Activated T-cell treated with anti-CD3 and anti-CD28 coated beads, Interleukin-2, amount 50 U/mL, for 48 hours (primary cell): Measurements from ENCODE around the gene PIP5K1B.
A peak's percentile ranks its signal among the peaks of the same experiment; 100 is the strongest.

ENCODE experiments used
- DNase-seq, 2 experiments: peaks; one replicate each; pipeline ENCODE4 v3.0.0-alpha.2; 2020

PIP5K1B gene

DNA sequence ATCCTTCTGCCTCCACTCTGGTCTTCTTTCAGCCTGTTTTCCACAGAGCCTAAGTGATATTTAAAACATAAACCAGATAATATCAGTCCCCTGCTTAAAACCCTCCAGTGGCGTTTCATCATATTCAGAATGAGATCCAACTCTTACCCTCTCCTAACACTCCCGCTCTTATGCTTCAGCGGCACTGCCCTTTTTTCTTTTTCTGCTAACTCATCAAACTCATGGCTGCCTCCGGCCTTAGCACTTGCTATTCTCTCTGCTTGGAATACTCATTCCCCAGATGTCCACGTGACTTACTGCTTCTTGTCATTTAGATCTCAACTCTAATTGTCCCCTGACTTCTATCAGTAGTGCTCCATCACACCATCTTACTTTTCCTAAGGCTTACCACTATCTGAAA is 73.6 kb downstream of the PIP5K1B start:
- DNase-seq: no peak

DNA sequence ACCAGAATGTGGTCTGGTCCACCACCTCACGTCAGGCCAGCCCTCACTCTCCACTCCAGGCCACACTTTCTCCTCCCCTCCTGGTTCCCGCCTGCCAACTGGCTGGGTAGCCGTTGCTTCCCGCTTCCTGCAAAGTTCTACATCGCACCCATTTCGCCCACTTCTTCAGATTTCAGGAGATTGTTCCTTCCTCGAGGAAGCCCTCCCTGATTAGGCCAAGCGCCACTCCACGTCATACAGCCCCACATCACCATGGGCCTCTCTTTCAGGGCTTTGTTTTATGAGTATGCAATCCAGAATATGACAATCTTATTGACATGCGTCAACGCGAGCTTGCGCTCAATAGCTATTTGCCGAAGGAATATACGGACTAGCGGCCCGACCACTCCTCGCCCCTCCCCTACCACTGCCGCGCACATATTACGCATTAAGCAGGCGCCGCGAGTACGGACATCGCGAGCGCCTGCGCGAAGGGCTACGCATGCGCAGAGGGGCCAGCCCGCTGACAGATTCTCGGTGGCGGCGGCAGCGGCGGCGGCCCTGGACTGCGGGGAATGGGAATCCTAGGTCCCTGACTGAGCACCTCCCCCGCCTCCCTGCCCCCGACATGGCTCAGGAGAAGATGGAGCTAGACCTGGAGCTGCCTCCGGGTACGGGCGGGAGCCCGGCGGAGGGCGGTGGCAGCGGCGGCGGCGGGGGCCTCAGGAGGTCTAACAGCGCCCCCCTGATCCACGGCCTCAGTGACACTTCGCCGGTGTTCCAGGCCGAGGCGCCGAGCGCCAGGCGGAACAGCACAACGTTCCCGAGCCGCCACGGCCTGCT is 74.7 kb downstream of the PIP5K1B start:
- peak; percentile 94 to 95 for DNase-seq

DNA sequence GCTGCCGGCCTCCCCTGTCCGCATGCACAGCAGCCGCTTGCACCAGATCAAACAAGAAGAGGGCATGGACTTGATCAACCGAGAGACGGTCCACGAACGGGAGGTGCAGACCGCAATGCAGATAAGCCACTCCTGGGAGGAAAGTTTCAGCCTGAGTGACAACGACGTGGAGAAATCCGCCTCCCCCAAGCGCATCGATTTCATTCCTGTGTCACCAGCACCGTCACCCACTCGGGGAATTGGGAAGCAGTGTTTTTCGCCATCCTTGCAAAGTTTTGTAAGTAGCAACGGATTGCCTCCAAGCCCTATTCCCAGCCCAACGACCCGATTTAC is 75.3 kb downstream of the PIP5K1B start:
- no peak for DNase-seq

DNA sequence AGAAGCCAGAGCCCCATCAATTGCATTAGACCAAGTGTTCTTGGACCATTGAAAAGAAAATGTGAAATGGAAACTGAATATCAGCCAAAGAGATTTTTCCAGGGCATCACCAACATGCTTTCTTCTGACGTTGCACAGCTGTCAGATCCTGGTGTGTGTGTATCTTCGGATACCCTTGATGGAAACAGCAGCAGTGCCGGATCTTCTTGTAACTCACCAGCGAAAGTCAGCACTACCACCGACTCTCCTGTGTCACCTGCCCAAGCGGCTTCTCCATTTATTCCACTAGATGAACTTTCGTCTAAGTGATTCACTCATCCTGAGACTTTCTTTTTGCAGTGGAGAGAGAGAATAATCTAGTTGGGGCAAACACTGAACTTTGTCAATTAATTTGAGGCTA is 75.7 kb downstream of the PIP5K1B start:
- peak; percentile 26 to 37 for DNase-seq

DNA sequence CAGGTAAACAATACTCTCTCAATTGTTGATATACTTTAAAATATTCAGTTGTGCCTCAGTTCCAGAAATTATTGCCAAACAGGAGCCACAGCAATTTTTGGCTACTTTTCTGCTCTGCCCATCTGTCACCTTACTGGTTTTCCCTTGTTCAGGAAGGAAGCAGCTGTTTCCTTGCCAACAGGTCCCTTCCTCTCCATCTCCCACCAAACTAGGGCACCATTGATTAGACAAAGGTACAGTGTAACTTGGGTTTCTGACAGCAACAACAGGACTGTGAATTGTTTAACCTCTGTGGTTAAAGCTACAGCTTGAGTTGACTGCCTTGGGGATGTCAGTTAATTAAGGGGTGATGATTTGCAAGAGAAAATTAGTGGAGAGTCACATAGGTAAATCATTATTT is 76.9 kb downstream of the PIP5K1B start:
- no peak for DNase-seq

DNA sequence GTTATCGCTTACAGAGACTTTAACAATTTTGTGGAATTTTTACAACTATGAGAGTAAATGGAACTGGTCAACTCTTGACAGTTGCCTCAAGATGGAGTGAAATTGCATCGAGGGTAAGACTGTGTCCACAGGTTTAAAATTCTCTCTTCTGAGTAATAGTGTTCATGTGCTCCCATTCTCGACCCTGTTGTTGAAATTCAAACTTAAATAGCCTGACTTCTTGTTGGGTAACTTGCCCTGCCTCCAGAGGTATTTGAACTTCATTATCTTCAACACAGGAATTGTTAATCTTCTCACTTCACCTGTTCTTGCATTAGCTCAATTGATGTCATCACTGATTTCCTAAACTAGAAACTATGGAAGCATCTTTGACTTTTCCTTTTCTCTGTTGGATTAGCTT is 77.5 kb downstream of the PIP5K1B start:
- DNase-seq: no peak

DNA sequence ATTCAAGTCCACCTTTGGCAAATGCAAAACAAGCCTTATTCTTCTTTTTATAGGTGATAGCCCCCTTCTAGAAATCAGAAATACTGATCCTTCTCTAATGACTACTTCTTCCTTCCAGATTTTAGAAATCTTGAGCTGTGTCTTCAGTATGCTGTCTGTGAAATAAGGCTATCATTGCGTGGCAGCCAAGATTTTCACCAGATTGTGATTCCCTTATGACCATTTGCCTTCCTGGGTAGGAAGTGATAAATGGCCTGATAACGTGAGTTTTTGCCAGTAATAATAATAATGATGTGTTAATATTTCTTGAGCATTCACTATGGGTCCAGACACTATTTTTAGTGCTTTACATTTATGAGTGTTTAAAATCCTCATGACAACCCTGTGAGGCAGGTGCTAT is 80.9 kb downstream of the PIP5K1B start:
- DNase-seq: no peak

DNA sequence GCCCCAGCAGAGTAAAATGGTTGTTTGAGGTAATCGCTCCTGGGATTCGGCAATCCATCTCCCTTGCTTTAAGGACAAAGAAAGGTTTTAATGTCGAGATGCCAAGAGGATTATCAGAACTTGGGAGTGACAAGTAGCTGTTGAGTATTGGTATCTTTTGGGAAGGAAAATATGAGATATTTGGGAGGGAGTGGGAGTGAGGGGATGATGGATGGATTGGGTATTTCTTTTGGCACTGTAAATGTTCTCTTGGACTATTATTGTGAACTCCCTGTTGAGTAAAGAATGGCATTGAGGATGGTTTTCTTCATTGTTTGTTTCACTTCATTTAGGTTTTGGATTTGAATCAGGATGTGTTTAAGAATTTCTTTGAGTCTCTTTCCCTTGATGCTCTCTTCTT is 86.1 kb downstream of the PIP5K1B start:
- no peak for DNase-seq

DNA sequence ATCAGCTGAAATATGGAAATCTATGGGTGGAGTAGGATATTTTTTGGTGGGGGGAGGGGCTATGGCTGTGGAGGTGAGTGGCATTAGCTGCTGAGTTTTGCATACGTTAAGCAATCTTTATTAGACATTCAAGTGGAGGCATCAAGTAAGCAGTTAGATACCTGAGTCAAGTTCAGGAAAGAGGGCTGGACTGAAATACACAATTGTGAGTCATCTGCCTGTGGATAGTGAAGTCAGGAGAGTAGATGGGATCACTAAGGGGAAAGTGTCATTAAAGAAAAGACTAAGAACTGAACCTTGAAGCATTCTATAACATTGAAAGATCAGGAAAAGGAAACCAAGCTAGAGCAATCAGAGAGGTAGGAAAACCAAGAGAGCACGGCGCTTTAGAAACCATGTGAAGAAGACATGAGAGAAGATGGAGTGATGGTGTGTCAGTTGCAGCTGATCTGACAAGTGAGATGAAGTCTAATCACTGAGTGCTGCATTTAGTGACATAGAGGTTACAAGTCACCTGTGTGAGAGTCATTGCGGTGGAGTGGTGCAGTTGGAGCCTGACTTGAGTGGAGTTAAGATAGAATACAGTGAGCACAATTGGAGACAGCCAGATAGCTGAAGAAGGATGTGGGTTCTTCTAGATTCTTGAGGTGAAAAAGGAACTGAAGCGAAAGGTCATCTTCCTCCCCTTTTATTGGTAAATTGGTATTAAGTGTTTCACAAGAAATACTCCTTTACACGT is 88.7 kb downstream of the PIP5K1B start:
- DNase-seq: no peak

DNA sequence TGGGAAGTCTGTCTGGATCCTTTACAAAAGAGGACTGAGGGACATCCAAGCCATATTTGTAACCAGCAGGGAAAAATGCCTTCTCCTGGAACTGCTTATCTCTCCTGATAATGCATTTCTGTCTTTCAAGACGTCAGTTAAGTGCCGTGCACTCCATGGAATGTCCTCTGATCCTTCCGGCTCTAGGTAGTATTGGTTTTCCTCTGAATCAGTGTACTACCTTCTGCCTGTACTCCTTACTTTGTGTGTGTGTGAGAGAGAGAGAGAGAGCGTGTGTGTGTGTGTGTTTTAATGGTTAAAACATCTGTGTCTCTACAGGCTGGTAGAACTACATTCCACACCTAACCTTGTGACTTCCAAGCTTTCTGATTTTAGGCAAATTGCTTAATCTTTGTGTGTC is 89.9 kb downstream of the PIP5K1B start:
- no peak for DNase-seq

DNA sequence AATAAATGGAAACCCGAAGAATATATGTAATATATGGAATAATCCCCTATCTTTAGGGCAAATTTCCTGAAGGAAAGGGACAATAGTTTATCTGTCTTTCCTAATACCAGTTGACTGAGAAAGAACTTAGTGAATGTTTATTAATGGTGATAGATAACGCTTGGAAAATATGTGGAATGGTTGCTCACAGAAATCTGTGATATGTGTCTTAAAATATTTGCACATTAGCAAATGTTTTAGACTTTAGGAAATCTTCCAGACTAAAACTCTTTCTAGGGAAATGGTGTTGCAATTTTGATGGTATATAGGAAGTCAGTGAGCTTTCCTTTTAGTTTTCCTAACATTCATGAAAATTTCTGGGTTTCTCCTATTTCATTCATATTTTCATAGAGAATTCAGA is 90.4 kb downstream of the PIP5K1B start:
- no peak for DNase-seq

DNA sequence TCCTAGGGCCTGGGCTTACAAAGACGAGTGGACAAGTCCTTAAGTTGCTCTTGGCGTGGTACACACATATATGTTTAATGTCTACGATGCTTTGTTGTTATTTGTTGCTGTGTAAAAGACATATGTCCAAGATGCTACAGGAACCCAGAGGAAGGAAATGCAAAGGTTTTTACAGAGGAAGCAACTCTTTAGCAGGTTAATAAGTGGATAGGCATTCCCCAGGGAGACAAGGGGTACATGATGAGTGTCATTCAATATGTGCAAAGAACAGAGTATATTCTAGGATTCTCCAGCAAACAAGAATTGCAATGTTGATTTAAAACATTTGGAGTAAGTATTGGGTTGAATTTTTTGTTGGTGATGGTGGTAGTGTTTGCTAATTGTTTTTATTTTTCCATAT is 92.1 kb downstream of the PIP5K1B start:
- no peak for DNase-seq

DNA sequence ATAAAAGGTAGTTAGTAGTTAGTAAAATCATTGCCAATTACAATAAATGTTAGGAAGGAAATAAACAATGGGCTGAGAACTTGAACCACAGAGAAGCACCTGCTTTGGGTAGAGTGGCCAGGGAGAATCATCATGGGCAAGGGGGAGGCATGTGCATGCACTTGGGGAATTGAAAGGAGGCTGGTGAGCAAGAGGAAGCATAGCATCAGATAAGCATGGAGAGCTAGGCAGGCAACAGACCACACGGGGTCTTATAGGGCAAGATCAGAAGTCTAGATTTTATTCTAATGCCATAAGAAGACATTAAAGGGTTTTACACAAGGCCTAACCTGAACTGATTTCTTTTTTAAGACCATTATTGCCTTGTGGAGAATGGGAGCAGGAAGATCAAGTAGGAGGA is 93.4 kb downstream of the PIP5K1B start:
- no peak for DNase-seq

DNA sequence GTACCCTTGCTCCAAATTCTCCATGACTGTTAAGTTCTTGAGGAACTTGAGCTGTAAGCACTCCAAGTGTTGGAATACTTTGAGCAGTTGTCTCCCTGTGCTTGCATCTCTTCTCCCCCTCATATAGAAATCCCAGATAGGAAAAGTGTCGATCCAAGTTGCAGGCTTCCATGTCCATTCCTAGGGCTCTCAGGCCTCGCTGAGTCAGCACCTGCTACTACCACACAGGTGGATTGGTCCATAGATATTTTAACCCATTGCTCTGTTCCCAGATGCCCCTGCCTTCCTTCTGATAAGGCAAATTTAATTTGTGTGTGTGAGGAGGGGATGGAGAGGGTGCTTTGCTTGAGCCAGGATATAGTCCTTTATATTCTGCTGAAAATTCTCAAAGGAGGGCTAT is 95.8 kb downstream of the PIP5K1B start:
- DNase-seq: no peak

DNA sequence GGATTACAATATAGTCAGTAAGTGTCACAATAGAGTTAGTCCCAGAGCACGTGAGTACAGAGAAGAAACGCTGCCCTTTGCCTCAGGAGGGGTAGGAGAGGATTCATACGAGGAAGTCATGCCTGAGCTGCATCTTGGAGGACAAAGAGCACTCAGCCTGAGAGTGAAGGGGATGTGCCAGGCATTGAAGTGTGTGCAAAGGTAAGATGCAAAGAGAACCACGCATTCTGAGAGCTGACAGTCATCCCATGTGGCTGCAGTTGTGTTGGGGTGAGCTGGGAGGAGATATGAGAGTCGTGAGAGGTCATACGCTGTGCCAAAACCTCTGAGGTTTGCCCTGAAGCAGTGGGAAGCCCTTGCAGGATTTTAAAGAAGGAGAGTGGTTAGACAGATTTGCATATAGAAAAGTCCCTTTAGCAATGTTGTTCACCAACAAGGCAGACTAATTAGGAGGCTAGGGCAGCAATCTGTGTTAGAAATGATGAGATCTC is 97.5 kb downstream of the PIP5K1B start:
- peak; percentile 58 to 65 for DNase-seq

DNA sequence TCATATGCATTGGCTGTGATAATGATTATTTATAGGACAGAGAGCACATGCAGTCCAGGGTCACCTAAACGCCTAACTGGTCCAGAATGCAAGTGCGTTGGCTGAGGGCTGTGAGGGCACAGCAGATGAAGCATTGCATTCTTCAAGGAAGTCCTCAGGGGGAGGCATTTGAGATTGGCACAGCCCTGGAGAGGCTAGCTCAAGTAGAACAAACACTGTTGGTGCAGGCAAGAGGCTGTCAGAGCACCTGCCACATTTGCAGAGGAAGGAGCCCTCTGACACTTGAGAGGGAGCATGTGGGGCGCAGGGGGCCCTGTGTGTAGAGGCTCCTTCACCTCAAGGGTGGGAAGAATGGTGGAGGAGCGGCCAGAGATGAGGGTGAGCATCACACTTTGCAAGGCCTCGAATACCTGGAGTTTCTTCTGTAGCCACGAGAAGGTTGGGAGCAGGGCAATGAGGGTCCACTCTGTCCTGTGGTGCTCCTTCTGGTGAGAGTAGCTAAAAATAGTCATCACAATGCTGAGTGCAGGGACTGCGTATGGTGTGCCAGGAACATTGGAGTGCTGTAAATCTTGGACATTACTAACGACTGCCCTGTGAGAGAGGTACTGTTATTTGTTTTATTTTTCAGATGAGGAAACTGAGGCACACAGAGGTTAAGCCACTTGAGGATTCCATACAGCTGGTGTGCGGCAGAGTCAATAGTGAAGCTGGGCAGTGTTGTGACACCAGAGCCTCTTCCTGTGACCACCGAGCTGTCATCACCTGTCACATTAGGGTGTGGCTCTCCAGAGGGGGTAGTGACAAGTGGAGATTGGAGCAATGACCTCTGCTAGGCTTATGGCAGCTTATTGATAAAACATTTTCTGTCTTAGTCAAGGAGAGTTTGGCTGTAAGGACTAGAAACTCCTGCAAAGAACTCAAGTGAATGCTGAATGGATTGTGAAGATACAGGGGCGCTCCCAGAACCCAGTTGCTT is 100.2 kb downstream of the PIP5K1B start:
- DNase-seq: no peak

DNA sequence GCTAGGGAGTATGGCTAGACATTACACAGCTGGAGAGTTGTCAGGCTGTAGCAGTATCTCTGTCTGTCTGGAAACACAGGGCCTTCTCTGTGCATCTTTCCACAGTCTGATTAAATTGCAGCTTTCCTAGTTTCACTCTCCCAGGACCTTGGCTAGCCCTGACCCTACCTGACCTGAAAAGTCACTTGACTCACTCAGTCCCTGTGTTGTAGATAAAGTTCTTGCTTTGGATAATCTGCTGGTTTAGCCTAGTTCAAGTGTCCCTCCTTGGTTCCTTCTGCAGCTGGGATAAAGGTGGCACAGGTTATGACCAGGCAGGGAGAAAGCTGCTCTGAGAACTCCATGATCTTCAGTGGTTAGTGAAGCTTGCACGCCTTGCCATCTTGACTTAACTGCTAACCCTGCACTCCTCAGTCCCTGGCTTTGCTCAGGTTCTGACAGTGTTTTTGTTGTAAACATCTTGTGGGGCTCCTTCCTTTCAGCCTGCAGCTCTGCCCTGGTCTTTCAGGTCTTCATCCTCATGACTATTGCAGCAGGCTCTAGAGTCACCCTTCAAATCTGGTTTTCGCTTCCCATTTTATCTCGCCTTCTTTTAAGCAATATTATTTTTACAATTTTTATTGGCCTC is 101.0 kb downstream of the PIP5K1B start:
- DNase-seq: no peak

DNA sequence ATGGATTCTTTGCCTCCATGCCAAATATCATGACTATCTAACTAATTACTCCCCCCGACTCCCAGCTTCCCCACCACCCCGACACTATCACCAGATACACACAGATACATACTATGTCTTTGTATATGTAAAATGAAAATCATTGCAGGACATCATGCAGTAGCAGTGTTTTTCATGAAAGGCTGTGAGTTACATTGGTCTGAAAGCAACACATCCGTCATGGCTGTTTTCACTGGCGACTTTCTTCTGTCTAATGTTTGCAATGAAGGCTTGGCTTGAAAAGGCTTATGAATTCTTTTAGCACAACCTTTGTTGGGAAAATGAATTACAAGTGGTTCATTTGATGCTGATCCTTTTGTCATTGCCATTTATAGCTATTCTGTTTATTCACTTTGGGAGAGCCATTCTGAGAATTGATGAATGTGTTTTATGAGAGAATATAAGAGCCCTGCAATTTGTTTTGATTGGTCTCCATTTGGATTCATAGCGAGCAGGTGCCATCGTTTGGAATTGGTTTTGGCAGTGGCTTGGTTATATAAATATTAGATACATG is 103.4 kb downstream of the PIP5K1B start:
- DNase-seq: no peak

DNA sequence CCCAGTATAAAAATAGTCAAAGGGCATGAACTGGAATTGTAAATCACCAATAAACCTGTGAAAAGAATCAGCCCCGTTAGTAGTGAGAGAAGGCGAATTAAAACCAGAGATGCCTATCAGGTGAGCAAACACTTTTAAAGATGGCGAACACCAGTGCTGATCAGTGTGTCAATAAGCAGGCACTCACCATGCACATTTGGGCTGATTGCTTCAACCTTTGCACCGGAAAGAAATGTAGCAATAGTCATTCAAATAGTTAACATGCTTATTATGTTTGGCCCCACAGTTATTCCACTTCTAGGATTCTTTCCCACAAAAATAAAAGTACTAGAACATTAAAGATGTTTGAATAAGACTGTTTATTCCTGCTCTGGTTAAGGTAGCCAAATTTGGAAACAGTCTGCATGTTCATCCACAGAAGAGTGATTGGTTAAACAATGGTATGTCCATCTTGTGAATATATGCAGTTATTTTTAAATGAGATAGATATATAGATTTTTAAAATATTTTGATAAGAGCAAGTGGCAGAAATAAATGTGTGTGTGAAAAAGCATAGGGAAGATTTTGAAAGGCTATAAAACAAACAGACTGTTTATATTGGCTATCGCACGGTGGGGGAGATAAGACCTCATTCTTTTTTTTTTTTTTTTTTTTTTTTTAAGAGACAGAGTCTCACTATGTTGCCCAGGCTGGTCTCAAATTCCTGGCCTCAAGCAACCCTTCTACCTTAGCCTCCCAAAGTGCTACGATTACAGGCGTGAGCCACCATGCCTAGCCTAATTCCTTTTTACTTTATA is 112.2 kb downstream of the PIP5K1B start:
- no peak for DNase-seq

DNA sequence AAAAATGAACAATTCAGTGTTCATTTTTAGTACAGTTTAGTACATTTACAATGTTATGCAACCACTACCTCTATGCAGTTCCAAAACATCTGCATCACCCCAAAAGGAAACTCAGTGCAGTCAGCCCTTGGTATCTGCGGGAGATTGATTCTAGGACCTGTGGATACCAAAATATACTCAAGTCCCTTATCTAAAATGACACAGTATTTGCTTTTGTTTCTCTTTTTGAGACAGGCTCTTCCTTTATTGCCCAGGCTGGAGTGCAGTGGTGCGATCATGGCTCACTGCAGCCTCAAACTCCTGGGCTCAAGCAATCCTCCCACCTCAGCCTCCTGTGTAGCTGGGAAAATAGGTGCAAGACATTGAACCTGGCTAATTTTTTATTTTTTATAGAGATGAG is 114.0 kb downstream of the PIP5K1B start:
- no peak for DNase-seq

DNA sequence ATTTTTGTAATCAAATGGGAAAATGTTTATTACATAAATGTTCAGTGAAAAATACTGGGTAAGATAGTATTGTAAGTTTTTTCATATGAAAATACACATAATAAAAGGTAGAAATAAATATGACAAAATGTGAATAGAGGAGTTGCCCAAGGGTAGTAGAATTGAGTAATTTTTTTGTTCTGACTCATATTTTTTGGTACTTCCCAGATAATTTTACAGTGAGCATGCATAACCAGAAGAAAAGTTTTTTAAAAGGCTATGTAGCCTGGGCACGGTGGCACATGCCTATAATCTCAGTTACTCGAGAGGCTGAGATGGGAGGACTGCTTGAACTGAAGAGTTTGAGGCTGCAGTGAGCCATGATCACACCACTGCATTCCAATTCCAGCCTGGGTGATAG is 116.9 kb downstream of the PIP5K1B start:
- no peak for DNase-seq
